IMR-90 (cell line): ENCODE results near the gene NEK11. TPM values are rescaled to one million over a fixed set of nuclear protein-coding genes. Genes with fewer than 3 reads are reported as not detected.

Experiments used
- ATAC-seq: fragments of 200-7000 bp; cut with Tn5 transposase; 2 replicates; pipeline ENCODE4 v1.9.1; 2020; ENCODE audit warnings: low read depth, mild to moderate bottlenecking, moderate library complexity
- BruUV-seq: library from RNA; stranded (reverse); fragments of 400-500 nt; replicated peaks from 2 replicates; lab custom pipeline; 2021; lab: Mats Ljungman, UMichigan
- CTCF ChIA-PET: fragments of 300-600 bp; formaldehyde crosslinking; extraction: SDS; loops from one replicate; lab custom pipeline; 2021; ENCODE audit warnings: antibody characterized with exemption; lab: Yijun Ruan, JAX
- POLR2A ChIA-PET: fragments of 300-600 bp; sonication (Branson Sonifier 250); formaldehyde crosslinking; loops from one replicate; lab custom pipeline; 2022; ENCODE audit warnings: antibody characterized with exemption; ENCODE audit not compliant: unreplicated experiment; lab: Charles Lee
- DNase-seq: peaks from one replicate; pipeline ENCODE4 v3.0.0; 2013
- H2AFZ ChIP-seq: replicated peaks from 2 replicates; pipeline ENCODE3; 2013; ENCODE audit warnings: low read length, mild to moderate bottlenecking; ENCODE audit not compliant: poor library complexity
- H2AK5ac ChIP-seq: 2 replicates; pipeline ENCODE4 v1.6.1; 2013; ENCODE audit warnings: low read depth, low read length, inconsistent platforms
- H2AK9ac ChIP-seq: replicated peaks from 2 replicates; pipeline ENCODE3; 2013; ENCODE audit warnings: mild to moderate bottlenecking, low read depth, low read length, moderate library complexity; ENCODE audit not compliant: poor library complexity
- H2BK120ac ChIP-seq: 2 replicates; pipeline ENCODE4 v1.6.1; 2013; ENCODE audit warnings: low read depth, low read length, inconsistent platforms
- H2BK15ac ChIP-seq: 3 replicates; pipeline ENCODE4 v1.6.1; 2013; ENCODE audit warnings: low read depth, low read length, inconsistent platforms
- H2BK20ac ChIP-seq: 2 replicates; pipeline ENCODE4 v1.6.1; 2013; ENCODE audit warnings: low read depth, mild to moderate bottlenecking, inconsistent platforms, low read length, moderate library complexity
- H2BK5ac ChIP-seq: 2 replicates; pipeline ENCODE4 v1.6.1; 2013; ENCODE audit warnings: mild to moderate bottlenecking, low read depth, low read length, inconsistent platforms; ENCODE audit not compliant: poor library complexity, severe bottlenecking
- H3K14ac ChIP-seq: replicated peaks from 2 replicates; pipeline ENCODE4 v1.6.1; 2013; ENCODE audit warnings: low read depth, low read length, inconsistent platforms
- H3K18ac ChIP-seq: 2 replicates; pipeline ENCODE4 v1.6.1; 2013; ENCODE audit warnings: low read depth, low read length, control low read depth
- H3K23ac ChIP-seq: 2 replicates; pipeline ENCODE4 v1.6.1; 2013; ENCODE audit warnings: low read depth, low read length, inconsistent platforms
- H3K27ac ChIP-seq: 2 replicates; pipeline ENCODE4 v1.5.1; 2013; ENCODE audit warnings: mild to moderate bottlenecking, control low read depth, low read length; ENCODE audit not compliant: insufficient read depth
- H3K27me3 ChIP-seq: 2 replicates; pipeline ENCODE4 v1.6.1; 2013; ENCODE audit warnings: low read length; ENCODE audit not compliant: control insufficient read depth, insufficient read depth
- H3K36me3 ChIP-seq: 2 replicates; pipeline ENCODE4 v1.6.1; 2013; ENCODE audit warnings: low read length, mixed read lengths; ENCODE audit not compliant: control insufficient read depth, insufficient read depth
- H3K4ac ChIP-seq: 2 replicates; pipeline ENCODE4 v1.6.1; 2013; ENCODE audit warnings: low read depth, low read length, inconsistent platforms
- H3K4me1 ChIP-seq: 2 replicates; pipeline ENCODE4 v1.6.1; 2013; ENCODE audit warnings: low read length, mixed read lengths; ENCODE audit not compliant: control insufficient read depth, insufficient read depth
- H3K4me2 ChIP-seq: 2 replicates; pipeline ENCODE4 v1.6.1; 2013; ENCODE audit warnings: low read depth, mild to moderate bottlenecking, control low read depth, low read length, moderate library complexity
- H3K4me3 ChIP-seq: 2 replicates; pipeline ENCODE4 v1.5.1; 2013; ENCODE audit warnings: low read depth, mild to moderate bottlenecking, control low read depth, low read length, moderate library complexity; ENCODE audit not compliant: insufficient read depth
- H3K56ac ChIP-seq: 2 replicates; pipeline ENCODE4 v1.6.1; 2013; ENCODE audit warnings: low read length, inconsistent platforms; ENCODE audit not compliant: insufficient read depth; ENCODE audit errors: extremely low read depth
- H3K79me1 ChIP-seq, 2 experiments: 2 replicates each; pipeline ENCODE4 v1.6.1; 2013; ENCODE audit warnings: low read length in 2 of 2, inconsistent platforms in 1 of 2, low read depth in 1 of 2
- H3K9ac ChIP-seq: 2 replicates; pipeline ENCODE4 v1.6.1; 2013; ENCODE audit warnings: low read depth, low read length, control low read depth
- H3K9me1 ChIP-seq: 2 replicates; pipeline ENCODE4 v1.6.1; 2013; ENCODE audit warnings: low read length, inconsistent platforms; ENCODE audit not compliant: insufficient read depth
- H3K9me3 ChIP-seq: 2 replicates; pipeline ENCODE4 v1.6.1; 2013; ENCODE audit warnings: low read length; ENCODE audit not compliant: control insufficient read depth, insufficient read depth
- H4K20me1 ChIP-seq: 2 replicates; pipeline ENCODE4 v1.6.1; 2013; ENCODE audit warnings: low read length, inconsistent platforms; ENCODE audit not compliant: insufficient read depth
- H4K5ac ChIP-seq: 2 replicates; pipeline ENCODE4 v1.6.1; 2013; ENCODE audit warnings: mild to moderate bottlenecking, low read depth, low read length, control low read depth
- H4K8ac ChIP-seq, 2 experiments: 2 replicates each; pipeline ENCODE4 v1.6.1; 2013; ENCODE audit warnings: low read depth in 2 of 2, low read length in 2 of 2, control low read depth in 1 of 2, inconsistent platforms in 1 of 2
- H4K91ac ChIP-seq: 2 replicates; pipeline ENCODE4 v1.6.1; 2013; ENCODE audit warnings: low read depth, low read length, inconsistent platforms; ENCODE audit not compliant: insufficient read depth
- BHLHE40 ChIP-seq: fragments of 150-350 bp; IDR thresholded peaks from 2 replicates; pipeline ENCODE4 v1.6.1; 2016; ENCODE audit warnings: mild to moderate bottlenecking, low read depth, low read length
- CEBPB ChIP-seq: IDR thresholded peaks from 2 replicates; pipeline ENCODE4 v1.6.1; 2012; ENCODE audit warnings: low read depth, low read length, improper control_type of control experiment
- CHD1 ChIP-seq: IDR thresholded peaks from 2 replicates; pipeline ENCODE4 v1.6.1; 2012; ENCODE audit warnings: low read depth, low read length, improper control_type of control experiment
- MAFK ChIP-seq: IDR thresholded peaks from 2 replicates; pipeline ENCODE4 v1.6.1; 2012; ENCODE audit warnings: low read depth, low read length, improper control_type of control experiment
- MXI1 ChIP-seq: IDR thresholded peaks from 2 replicates; pipeline ENCODE4 v1.6.1; 2012; ENCODE audit warnings: low read depth, mild to moderate bottlenecking, low read length, moderate library complexity, borderline replicate concordance
- NFE2L2 ChIP-seq: fragments of 150-350 bp; IDR thresholded peaks from 2 replicates; pipeline ENCODE4 v1.6.1; 2016; ENCODE audit warnings: low read depth, mild to moderate bottlenecking, low read length
- POLR2A ChIP-seq: IDR thresholded peaks from 2 replicates; pipeline ENCODE4 v1.6.1; 2012; ENCODE audit warnings: mild to moderate bottlenecking, low read depth, low read length
- RAD21 ChIP-seq: IDR thresholded peaks from 2 replicates; pipeline ENCODE4 v1.6.1; 2012; ENCODE audit warnings: low read length, improper control_type of control experiment
- RFX5 ChIP-seq: IDR thresholded peaks from 2 replicates; pipeline ENCODE4 v1.8.0; 2012; ENCODE audit warnings: low read depth, mild to moderate bottlenecking, low read length, moderate library complexity
- WGBS, 2 experiments: methylation state at CpG; one replicate each; pipeline versions ENCODE4 v1.1.5 to v1.1.7; 2013; ENCODE audit warnings: missing lambda C conversion rate in 2 of 2; ENCODE audit not compliant: insufficient read length in 1 of 2; ENCODE audit errors: extremely low coverage in 2 of 2; 5-methylcytosine and 5-hydroxymethylcytosine counted together
- dilution Hi-C: fragments of 300-500 bp; cut with HindIII; formaldehyde crosslinking; loops from one replicate; pipeline ENCODE4 v1.14.3; 2018; ENCODE audit warnings: low sequenced_read_pairs; ENCODE audit not compliant: unreplicated experiment
- in situ Hi-C: fragments of 300-500 bp; cut with MboI; formaldehyde crosslinking; loops from 3 replicates; pipeline ENCODE4 v1.14.3; 2019; ENCODE audit warnings: low sequenced_read_pairs, inconsistent platforms, mixed read lengths
- intact Hi-C: fragments of 100-400 bp; cut with micrococcal nuclease; formaldehyde crosslinking; loops from 2 replicates; pipeline ENCODE4 v1.10.0; 2022
- polyA plus RNA-seq, 3 experiments: library from polyadenylated mRNA; depleted of rRNA; stranded (reverse); fragments of >200 nt; gene quantifications; 2 replicates each; pipeline ENCODE4 v1.2.3, GENCODE V29; 2012; ENCODE audit warnings: low replicate concordance in 1 of 3
- total RNA-seq: library from RNA; depleted of rRNA; stranded (reverse); fragments of >200 nt; gene quantifications from 2 replicates; pipeline ENCODE4 v1.2.3, GENCODE V29; 2012
- TF ChIP-seq, protein P1 (sequence below): conservative IDR thresholded peaks from 2 replicates; pipeline ENCODE4 v1.5.1; 2012; ENCODE audit warnings: mild to moderate bottlenecking, low read depth, low read length, improper control_type of control experiment

NEK11 gene
- total and polyA plus RNA-seq, 2 of the 4 experiments (the other 2 are of a cell fraction): 1.1 to 1.6 TPM

DNA sequence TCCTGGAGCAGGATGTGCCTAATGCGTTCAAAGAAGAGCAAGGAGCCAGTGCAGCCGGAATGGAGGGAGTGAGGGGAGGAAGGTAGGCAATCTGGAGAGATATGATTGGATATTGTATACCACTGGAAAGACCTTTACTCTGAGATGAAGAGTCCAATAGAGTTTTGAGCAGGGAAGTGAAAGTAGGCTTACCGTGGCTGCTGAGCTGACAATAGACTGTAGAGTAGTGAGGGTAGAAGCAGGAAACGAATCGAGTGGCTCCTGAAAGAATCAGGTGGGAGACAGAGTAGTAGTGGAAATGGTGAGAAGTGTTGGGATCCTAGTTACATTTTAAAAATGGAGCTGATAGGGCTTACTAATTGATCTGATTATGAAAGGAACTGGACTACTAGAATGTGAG, 303.1 kb downstream of the NEK11 start:
- H3K27me3 ChIP-seq: no peaks in the 10 kb centered on the region
- dilution Hi-C loops (no loop called here), in situ Hi-C loops (no loop called here), intact Hi-C loops (no loop called here)
- H3K56ac ChIP-seq: no peak overlapping the region
- BruUV-seq: no TSS peak
- no peaks in the 10 kb centered on the region for H3K4me1 ChIP-seq
- H3K79me1 ChIP-seq: no peaks in the 10 kb centered on the region
- H3K9me3 ChIP-seq: no peaks in the 10 kb centered on the region
- DNase-seq: no peak
- no peak overlapping the region for H2AK9ac ChIP-seq
- CTCF ChIA-PET: no interaction called here
- H3K9ac ChIP-seq: no peak overlapping the region
- 83% methylated on average over 3 of the region's 5 CpGs; no CpG with 5 or more reads in 1 of the 2 experiments for WGBS, 2 experiments
- no peak overlapping the region for H2BK15ac ChIP-seq
- no peaks in the 10 kb centered on the region for H4K20me1 ChIP-seq
- no peak overlapping the region for H3K18ac ChIP-seq
- H3K23ac ChIP-seq: no peak overlapping the region
- no peak overlapping the region for H2AK5ac ChIP-seq
- no peak overlapping the region for H3K27ac ChIP-seq
- no peaks in the 10 kb centered on the region for H3K36me3 ChIP-seq
- H2BK5ac ChIP-seq: no peak overlapping the region
- H4K8ac ChIP-seq: no peak overlapping the region
- no peak overlapping the region for H2BK120ac ChIP-seq
- no peak overlapping the region for H3K4me2 ChIP-seq
- H4K91ac ChIP-seq: no peak overlapping the region
- H2AFZ ChIP-seq: no peak overlapping the region
- H3K4me3 ChIP-seq: no peak overlapping the region
- H3K9me1 ChIP-seq: no peaks in the 10 kb centered on the region
- TF ChIP-seq RFX5 (no peak), RAD21 (no peak), NFE2L2 (no peak), CEBPB (no peak), POLR2A (no peak), CHD1 (no peak), MAFK (no peak), MXI1 (no peak), BHLHE40 (no peak)
- TF ChIP-seq, protein P1, sequence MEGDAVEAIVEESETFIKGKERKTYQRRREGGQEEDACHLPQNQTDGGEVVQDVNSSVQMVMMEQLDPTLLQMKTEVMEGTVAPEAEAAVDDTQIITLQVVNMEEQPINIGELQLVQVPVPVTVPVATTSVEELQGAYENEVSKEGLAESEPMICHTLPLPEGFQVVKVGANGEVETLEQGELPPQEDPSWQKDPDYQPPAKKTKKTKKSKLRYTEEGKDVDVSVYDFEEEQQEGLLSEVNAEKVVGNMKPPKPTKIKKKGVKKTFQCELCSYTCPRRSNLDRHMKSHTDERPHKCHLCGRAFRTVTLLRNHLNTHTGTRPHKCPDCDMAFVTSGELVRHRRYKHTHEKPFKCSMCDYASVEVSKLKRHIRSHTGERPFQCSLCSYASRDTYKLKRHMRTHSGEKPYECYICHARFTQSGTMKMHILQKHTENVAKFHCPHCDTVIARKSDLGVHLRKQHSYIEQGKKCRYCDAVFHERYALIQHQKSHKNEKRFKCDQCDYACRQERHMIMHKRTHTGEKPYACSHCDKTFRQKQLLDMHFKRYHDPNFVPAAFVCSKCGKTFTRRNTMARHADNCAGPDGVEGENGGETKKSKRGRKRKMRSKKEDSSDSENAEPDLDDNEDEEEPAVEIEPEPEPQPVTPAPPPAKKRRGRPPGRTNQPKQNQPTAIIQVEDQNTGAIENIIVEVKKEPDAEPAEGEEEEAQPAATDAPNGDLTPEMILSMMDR: no peak
- H2BK20ac ChIP-seq: no peak overlapping the region
- no peak overlapping the region for H4K5ac ChIP-seq
- POLR2A ChIA-PET: no interaction called here
- H3K14ac ChIP-seq: no peak overlapping the region
- H3K4ac ChIP-seq: no peak overlapping the region
- ATAC-seq: no peak
